Subcutaneous adipose tissue (tissue), 4 donors: ENCODE data around the gene RAB25. TPM values are rescaled to one million over a fixed set of nuclear protein-coding genes. Genes with fewer than 3 reads are reported as not detected.

Experiments
- total RNA-seq, 4 donors: library from RNA; depleted of rRNA; stranded (reverse); fragments of >200 nt; gene quantifications; one replicate each; pipeline ENCODE4 v1.1.0, GENCODE V29; 2016
- TF ChIP-seq, protein P1 (sequence below): fragments of 450-650 bp; IDR thresholded peaks from one replicate; pipeline ENCODE4 v1.5.1; 2016; ENCODE audit warnings: low read depth, mild to moderate bottlenecking, control low read depth, antibody characterized with exemption, moderate library complexity

The RAB25 gene
- total RNA-seq, 4 donors from 2014 or later = not detected

DNA sequence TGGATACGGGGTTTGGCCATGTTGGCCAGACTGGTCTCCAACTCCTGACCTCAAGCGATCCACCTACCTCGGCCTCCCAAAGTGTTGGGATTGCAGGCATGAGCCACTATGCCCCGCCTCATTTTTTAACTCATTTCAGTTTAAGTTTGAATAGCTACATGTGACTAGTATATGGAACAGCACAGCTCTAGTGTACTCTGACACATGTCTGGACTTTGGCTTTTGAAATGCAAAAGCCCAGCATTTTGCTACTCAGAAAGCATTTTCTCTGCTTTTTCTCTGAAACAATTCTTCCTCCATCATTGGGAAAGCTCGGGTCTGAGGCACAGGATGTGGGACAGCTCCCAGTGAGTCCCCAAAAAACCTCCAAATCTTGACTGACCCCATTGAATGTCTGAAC, 36.2 kb upstream of the RAB25 start:
- TF ChIP-seq, protein P1, sequence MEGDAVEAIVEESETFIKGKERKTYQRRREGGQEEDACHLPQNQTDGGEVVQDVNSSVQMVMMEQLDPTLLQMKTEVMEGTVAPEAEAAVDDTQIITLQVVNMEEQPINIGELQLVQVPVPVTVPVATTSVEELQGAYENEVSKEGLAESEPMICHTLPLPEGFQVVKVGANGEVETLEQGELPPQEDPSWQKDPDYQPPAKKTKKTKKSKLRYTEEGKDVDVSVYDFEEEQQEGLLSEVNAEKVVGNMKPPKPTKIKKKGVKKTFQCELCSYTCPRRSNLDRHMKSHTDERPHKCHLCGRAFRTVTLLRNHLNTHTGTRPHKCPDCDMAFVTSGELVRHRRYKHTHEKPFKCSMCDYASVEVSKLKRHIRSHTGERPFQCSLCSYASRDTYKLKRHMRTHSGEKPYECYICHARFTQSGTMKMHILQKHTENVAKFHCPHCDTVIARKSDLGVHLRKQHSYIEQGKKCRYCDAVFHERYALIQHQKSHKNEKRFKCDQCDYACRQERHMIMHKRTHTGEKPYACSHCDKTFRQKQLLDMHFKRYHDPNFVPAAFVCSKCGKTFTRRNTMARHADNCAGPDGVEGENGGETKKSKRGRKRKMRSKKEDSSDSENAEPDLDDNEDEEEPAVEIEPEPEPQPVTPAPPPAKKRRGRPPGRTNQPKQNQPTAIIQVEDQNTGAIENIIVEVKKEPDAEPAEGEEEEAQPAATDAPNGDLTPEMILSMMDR = no peak

DNA sequence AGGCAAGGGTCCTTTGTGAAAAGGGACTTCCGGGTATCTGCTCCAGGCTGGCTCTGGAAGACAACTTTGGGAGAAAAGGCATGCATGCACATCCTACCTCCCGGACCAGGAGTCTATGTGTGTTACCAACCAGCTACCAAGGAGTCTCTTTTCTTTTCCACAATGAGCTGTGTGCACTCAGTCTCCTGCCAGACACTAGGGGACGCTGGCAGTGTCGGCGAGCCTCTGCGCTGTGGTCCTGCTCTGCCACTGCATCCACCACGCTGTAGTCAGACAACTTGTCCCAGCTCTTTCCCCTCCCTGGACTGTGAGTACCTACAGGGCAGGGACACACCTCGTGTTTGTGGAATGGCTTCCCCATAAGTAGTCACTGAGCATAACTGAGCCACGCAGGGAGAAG, 35.1 kb upstream of the RAB25 start:
- TF ChIP-seq, protein P1 = no peak

DNA sequence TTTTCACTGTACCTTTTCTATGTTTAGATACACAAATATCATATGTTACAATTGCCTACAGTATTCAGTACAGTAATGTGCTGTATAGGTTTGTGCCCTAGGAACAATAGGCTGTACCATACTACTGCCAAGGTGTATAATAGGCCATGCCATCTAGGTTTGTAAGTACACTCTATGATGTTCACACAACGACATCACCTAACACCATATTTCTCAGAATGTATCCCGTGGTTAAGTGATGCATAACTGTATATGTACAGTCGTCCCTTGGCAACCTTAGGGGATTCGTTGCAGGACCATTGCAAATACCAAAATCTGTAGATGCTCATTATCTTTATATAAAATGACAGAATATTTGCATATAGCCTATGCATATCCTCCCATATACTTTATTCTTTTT, 34.4 kb upstream of the RAB25 start:
- TF ChIP-seq, protein P1 = no peak

DNA sequence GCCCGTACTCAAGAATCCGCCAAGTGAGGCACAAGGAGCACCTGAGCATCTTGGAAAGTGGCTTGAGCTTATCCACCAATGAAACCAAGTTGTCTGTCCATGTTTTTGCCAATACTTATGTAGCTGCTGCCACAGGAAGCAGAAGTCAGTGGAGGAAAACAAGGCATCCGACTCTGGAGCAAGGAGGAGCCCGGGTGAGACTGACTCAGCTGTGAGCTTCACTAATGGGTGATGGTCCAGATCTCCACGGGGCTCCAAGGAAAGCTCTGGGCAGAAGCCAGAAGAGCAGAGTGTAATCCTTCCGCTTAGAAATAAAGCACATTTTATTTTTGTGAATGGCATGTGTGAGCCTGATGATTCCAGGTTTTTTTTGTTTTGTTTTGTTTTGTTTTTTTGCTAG, 27.9 kb upstream of the RAB25 start:
- TF ChIP-seq, protein P1 = no peak

DNA sequence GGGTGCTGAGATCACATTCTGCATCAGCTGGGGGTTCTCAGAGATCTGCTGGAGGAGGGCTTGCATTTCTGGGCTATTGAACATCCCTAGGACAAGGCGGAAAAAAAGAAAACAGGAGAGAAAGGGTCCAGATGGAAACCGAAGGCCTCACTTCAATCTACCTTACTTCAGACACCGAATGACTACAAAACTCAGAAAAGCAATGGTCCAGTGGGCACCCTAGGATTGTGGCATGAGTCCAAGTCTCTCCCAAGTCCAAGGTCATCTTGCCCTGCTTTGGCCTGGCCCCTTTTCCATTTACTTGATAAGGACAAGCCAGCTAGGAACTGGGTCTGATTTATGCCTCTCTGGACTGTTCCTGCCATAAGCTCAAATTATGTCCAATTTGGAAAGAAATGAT, 18.1 kb upstream of the RAB25 start:
- TF ChIP-seq, protein P1 = no peak

DNA sequence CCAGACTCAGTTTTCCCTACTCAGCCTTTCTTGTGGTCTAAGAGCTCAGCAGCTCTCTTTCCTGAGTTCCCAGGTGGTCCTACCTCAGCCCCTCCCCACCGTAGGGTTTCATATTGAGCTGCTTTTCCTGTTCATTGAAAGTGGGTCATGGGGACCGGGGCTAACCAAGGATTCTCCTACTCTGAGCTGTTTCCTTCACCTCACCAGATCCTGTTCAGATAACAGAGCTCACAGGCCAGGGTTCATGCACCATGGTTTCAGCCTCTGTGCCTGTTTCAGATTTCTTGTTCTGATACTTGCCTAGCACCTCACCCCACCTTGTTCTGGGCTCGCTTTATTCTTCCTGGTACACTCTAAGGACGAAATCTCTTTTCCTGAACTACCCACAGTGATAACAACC, 15.9 kb upstream of the RAB25 start:
- TF ChIP-seq, protein P1 = no peak

DNA sequence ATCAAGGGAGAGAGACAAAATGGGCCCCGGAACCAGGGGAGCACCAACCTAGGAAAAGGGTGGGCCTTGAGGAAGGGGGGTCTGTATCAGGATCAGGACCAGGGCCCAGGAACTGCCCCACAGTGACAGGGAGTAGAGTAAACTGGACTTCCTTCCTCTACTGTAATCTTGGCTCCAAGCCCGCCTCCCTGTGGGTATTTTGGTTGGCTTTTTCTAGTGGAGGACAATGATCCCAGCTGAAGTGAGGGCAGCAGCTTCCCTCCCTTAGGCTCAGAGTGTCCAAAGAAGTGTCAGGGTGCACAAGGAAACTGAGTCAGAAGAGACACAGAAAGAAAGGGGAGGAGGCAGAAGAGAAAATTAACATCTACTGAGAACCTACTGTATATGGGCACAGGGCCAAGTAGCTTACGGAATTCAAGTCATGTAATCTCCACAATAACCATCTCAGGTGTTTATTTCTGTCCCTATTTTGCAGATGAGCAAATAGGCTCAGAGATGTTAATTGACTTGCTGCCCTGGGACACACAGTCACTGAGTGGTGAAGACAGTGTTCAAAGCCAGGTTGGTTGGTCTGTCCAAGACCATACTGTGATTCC, 12.2 kb upstream of the RAB25 start:
- TF ChIP-seq, protein P1 = no peak

DNA sequence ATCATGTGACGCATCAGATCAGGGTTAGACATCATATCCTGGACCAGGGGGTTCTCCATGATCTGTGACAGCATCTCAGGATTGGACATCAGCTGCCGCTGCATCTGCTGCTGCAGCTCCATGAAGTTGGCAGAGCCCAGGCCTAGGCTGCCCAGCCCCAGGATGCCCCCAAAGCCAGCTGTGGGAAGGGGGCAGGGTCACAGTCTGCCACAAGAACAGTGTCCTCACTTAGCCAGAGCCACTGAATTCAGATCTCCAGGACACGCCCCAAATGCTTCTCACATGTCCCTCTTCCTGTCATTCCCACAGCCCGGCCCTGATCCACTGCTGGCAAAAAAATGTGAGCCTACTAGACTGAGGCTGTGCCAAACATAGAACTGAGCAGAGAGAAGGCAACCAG, 10.6 kb upstream of the RAB25 start:
- TF ChIP-seq, protein P1 = no peak
